Activated T-cell treated with anti-CD3 and anti-CD28 coated beads, Interleukin-2, amount 50 U/mL, for 48 hours (primary cell): ENCODE data around the gene NDUFA11.

ENCODE experiments used
- DNase-seq, 2 experiments: peaks; one replicate each; pipeline ENCODE4 v3.0.0-alpha.2; 2020

Gene NDUFA11

DNA sequence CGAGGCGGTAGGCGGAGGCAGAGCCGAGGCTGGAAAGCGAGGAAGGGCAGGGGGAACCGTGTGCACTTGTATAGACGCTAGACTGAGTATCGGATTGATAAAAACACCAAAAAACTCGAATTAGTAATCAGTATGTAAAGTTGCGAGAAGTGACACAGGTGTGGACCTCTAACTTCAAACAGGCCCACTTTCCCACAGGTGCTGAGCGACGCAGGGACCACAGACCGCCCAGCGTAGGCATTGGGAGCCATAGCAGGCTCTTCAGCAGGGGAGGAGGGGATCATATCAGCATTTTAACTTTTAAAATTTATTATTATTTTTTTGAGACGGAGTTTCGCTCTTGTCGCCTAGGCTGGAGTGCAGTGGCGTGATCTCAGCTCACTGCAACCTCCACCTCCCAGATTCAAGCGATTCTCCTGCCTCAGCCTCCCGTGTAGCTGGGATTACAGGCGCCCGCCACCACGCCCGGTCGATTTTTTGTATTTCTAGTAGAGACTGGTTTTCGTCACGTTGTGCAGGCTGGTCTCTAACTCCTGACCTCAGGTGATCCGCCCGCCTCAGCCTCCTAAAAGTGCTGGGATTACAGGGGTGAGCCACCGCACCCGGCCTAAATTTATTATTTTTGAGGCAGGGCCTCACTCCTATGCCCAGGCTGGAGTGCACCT is 1.7 kb upstream of the NDUFA11 start:
- no peak for DNase-seq

DNA sequence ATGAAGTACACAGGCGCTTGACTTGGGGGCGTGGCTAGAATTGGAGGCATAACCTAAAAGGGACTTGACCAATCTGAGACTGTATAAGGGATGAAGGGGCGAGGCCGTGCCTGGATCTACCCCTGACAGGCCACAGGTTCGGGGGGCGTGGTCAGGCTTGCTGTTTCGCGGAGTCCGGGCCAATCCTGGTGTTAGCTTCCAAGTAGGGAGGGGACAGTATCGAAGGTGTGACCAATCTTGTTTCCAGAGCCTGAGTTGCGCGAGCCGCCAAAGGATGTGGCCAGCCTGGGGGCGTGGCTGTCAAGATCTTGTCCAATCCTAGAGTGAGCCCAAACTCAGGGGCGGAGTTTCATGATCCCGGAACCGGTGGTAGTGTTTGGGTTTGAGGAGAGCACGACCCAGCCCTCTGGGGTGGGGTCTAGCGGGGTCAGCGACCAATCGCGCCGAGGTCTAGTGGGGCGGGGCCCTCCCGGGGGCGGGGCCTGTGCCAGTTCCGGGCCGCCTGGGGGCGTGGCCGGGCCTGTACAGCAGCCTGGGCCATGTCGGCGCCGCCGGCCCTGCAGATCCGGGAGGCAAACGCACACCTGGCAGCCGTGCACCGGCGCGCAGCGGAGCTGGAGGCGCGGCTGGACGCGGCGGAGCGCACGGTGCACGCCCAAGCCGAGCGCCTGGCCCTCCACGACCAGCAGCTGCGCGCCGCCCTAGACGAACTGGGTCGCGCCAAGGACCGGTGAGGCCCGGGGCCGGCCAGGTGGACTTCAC is 943 bp upstream of the NDUFA11 start, which contains the start of gene VMAC:
Gene VMAC (plus strand): TSS at position 521 of the 762 bp plus-strand sequence. CDS start 19 bp downstream, at position 540.
- DNase-seq = peak; percentile 99 to 100

DNA sequence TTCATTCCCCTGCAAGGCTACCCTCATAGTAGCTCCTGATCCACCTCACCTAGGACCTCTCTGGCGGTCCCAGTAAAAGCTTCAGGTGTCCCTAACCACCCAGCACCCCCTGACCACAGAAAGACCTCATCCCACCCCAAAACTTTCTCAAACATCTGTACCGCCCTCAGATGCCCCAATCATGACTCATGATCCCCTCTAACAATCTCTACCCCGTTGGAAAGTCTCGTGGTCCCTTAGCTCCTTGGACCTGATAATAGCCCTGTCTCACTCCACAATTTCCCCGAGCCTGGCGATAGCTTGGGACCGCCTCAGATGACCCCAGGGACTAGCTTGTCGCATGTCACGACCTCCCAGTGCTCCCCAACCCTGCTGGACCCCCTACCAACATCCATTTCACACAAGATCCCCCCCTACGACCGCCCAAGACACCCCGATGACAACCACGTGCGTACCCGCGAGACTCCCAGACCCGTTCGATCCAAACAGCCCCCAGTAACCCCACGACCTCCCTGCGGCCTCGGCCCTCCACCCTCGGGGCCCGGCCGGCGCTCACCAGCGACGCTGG is 450 bp downstream of the NDUFA11 start:
- DNase-seq = peak; percentile 46 to 50

DNA sequence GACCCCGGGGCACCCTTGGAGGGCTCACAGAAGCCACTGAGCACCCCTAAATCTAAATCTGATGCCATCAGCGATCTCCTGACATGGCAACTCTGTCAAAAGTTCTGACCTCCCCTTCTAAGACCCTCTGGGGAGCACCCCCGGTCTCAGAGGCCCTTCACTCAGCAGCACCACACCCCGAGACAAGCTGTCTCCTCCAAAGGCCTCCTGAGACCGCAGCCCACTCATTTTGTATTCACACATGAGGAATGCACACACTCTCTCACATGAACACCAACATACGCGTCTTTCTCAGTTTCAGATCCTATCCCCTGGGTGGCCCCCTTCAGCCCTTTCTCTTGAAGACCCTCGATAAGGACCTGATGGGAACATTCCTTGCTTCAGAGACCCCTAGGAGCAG is 2.6 kb downstream of the NDUFA11 start:
- no peak for DNase-seq

DNA sequence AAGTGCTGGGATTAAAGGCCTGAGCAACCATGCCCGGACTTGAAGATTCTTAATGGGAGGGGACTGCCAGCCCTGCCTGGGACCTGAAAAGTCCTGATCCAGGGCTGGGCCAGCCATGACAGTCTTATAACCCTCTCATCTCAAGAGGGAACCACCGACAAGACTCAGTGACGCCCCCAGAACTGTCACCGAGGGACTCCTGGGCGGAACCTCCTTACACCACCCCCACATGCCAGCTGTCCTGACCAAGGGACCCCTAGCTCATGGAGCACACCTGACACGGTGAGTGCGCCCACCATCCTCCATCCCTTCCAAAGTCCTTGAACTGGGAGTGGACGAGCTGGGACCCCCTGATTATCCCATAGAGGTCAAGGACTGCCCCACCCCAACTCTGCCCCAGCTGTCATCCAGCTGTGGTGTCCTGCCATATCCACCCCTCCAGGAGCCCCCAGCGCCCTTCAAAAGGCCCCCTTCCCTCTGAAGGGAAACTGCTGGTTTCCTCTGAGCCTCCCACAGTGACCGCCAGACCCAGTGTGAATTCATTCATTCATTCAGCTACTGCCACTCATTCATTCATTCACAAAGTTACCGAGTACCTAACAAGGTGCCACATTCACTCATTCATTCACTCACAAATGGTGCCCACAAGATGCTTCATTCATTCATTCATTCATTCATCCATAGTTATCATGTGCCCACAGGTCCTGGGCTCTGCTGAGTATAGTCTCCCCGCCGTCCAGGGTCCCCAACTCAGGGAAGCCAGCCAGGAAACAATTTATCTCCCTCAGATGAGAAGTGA is 3.7 kb downstream of the NDUFA11 start:
- DNase-seq = no peak

DNA sequence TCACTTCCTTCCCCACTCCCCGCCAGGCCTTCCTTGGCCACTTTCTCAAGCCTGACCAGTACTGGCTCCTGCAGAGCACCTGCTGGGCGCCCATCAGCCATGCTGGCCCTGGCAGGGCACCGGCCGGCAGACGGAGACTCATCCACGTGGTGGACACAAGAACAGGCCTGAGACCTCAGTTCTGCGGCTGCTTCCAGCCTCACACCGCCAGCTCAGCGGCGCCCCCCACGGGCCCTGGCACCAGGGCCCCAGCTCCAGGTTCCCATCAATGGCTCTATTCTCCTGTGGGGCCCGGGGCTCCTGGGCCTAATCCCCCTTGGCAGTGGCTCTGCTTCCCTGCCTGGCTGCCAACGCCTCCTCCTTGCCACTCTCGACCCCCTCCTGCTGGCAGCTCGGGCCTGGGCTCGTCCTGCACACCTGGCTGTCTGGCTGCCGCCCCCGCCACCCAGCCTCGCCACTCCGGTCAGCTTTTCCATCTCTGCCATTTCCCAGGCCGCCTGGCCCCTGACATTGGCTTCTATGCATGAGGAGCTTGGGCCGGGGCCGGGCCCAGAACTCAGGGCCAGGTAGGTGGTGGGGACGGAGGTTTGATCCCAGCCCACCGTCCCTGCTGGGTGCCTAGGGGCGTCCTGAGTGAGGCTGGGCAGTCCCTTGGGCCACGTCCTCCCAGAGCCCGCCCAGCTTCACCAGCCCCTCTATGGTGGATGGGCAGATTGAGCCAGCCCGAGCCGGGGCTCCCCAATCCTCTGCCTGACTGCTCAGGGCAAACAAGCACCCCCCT is 6.2 kb downstream of the NDUFA11 start:
- no peak for DNase-seq

DNA sequence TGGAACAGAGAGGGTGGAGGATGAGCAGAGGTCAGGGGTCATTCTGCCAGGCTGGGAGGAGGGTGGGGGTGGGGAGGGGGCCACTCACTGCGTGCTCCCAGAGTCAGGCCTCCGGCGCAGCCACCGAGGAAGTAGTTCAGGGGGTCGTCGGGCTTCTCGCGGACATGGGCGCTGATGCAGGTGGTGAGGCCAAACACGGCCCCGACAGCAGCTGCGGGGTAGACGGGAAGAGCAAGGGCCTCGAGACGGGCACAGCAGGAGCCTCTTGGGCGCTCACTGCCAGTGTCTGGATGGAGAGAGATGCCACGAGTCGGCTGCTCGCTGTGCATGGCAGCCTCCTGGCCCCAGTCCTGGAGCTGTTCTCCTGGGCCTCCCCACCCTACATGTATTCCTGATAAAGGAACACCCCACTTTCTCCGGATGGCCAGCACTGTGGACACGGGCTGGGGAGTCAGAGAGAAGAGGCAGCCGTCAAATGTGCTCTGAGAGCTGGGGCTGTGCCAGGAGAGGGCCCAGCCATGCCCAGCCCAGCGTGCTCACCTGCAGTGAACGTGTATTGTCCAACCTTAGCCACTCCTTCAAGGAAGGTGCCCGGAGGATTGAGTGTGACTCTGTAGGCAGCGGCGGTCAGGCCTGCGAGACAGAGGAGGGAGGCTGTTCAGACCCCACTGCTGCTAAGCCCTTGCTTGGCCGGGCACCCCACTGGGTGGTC is 7.1 kb downstream of the NDUFA11 start:
- no peak for DNase-seq

DNA sequence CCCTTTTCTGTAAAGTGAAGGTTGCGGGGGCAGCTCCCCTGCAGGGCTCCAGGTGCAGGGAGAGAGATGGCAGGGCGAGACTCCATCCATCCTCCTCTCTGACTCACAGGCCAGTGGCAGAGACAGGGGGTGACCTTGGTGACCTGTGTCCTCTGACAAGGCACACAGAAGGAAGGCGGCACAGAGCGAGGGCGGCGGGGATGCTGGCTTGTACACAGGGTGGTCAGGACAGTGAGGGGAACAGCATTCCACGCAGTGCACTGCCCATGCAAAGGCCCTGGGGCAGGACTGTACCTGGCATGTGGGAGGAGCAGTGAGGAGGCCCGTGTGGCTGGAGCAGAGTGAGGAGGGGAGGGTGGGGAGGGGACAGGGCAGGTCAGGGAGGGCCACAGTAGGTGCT is 7.7 kb downstream of the NDUFA11 start:
- DNase-seq = no peak

DNA sequence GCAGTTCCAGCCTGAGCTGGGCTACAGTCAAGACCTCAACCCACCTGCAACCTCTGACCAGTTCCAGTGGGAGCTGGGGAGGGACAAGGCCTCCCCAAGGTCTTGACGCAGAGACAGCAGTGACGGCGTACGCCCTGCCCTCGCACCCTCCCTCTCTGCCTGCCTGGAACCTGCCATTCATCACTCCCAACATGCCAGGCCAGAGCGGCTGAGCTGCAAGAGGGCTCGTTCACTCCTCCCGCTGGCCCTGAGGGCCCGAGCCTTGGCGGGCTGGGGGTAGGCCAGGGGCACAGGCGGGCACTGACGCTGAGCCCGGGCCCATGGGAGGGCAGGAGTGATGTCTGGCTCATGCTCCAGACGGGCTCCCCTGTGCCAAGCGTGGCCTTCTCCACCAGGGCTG is 8.2 kb downstream of the NDUFA11 start:
- DNase-seq = no peak

DNA sequence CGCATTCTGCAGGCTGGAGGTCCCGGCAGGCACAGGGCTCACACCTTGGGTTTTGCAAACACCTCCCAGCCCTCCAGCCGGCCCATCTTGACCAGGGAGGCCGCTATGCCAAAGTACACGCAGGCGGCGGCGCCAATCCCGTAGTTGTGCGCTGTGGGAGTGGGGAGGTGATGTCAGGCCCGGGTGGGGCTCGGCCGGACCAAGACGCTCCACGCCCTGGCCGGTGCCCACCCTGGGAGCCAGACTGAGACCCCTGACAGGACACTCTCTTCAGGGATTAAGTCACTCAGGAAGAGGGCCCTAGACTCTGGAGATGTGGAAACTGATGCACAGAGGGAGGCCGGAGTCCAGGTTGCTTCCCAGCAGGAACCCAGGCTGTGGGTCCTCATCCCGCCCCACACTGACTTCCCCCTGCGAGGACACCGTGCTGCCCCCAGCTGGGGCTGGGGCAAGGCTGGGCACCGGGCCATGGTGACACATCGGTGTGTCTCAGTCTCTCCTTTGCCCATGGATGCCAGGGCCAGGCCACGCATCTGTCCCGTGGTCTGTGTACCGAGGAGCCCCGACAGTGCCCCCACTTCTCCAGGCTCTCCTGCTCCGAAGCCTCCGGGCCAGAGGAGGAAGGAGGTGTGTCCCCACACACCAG is 8.8 kb downstream of the NDUFA11 start:
- DNase-seq = no peak

DNA sequence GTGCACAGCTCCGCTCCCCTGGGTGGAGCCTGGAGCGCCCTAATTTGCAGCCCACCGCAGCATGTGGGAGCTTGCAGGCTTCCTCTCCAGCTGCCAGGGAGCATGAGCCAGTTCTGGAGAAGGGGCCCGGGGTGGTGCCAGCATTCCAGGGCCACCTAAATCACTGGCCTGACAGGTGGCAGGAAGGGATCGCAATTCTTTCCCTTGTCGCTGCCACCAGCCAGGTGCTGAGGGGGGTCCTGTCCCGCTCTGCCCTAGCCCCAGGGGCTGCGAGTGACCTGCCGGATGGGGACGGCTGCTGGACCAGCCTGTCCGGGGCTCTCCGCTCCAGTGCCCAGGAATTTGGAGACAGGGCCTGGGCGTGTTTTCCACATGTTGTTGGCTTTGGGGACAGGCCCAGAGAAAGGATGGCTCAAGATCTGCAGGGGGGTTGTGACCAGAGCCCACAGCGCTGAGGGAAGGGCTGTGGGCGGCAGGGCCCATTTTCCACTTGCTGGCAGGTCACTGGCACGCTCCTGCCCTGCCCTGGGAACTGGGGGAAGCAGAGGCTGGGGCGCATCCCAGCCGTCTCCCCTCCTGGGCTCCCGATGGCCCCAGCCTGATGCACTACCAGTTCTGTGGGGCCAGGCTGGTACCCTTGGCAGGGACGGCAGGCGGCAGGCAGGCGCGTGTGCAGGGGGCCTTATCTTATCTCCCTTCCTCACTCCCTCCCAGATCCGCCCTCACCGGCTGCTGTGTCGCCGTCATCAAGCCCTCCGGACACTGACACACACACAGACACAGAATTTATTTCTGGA is 9.5 kb downstream of the NDUFA11 start:
- DNase-seq = no peak

DNA sequence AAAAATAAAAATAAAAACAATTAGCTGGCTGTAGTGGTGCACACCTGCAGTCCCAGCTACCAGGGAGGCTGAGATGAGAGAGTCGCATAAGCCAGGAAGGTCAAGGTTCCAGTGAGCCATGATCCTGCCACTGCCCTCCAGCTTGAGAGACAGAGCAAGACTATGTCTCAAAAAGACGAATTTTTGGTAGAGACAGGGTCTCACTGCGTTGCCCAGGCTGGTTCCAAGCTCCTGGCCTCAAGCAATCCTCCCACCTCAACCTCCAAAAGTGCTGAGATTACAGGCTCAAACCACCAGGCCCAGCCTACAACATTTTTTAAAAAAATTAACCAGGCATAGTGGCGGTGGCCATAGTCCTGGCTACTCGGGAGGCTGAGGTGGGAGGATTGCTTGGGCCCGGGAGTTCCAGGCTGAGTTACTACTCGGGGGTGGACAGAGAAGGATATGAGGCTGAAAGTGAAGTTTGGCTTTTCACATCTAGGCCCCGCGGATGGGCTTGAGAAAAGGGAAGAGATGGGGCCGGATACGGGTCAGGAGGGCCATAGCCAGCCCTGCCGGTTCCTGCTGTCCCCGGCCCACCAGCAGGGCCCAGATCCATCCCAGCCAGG is 10.2 kb downstream of the NDUFA11 start:
- no peak for DNase-seq

DNA sequence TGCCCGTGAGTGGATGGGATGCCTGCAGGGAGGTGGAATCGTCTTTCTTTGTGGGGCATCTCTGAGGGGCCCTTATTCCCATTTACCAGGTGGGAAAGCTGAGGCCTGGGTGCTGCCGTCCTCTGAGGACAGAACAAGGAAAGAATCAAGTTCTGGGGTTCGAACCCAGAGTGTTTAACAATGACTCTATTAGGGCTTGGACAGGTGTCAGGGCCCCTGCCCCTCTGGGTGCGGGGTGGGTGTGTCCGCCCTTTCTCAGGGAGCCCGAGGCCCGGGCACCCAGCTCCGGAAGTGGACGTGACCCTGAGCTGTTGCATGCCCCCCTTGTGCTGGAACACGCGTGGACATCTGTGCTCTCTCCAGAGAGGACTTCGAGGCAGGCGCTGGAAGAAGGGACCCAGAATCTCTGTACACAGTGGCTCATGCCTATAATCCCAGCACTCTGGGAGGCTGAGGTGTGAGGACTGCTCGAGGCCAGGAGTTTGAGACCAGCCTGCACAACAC is 10.8 kb downstream of the NDUFA11 start:
- DNase-seq = no peak

DNA sequence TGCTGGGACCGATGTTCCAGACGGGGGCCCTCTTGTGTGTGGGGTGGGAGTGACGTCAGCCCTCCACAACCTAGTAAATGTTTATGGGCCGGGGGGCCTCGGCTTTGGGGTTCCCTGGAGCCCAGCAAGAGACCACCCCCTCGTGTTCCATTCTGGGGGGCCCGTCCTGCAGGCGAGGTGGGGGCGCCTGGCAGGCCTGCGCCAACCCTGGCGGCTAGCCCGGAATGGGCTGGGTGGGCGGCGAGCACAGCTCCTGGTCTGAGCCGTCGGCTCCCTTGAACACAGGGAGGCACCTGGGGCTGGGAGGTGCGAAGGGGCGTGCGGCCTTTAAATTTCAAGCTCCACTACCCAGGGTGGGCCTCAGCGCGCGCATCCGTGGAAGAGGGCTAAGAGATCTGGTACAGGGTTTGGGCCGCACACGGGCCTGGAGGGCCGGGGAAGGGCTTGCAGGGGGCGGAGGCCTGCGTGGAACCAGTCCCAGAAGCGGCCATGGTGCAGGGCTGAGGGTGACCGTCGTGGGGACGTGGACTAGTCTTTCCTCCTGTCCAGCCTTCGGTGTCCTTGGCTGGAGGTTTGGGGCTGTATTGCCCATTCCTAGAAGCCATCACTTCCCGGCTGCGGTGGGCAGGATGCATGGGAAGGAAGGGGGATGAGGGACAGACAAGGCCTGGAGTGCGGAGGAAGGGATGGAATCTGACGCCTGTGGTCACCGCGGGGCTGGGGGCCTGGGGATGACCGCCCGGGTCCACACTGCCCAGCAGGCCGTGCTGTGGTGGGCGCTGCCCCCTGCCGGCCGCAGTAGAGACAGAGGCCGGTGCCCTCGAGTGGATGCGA is 11.4 kb downstream of the NDUFA11 start:
- peak; percentile 53 to 57 for DNase-seq

DNA sequence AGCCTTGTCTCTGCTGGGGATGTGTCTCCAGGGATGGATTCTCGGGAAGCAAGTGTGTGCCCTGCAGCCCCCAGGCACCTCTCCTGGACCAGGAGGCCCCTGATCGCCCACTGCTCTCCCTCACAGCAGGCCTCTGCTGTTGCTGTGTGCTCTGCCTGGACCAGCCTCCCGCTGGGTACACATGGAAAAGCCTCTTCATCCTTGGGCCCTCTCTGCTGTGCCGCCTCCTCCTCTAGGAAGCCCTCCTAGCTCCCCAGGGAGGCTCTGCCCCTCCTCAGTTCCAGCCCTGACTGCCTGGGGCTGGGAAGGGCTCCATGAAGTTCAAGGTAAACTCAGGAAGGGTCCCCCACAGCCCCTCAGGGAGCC is 12.0 kb downstream of the NDUFA11 start:
- peak in 1 of 2 experiments; percentile 36 for DNase-seq

DNA sequence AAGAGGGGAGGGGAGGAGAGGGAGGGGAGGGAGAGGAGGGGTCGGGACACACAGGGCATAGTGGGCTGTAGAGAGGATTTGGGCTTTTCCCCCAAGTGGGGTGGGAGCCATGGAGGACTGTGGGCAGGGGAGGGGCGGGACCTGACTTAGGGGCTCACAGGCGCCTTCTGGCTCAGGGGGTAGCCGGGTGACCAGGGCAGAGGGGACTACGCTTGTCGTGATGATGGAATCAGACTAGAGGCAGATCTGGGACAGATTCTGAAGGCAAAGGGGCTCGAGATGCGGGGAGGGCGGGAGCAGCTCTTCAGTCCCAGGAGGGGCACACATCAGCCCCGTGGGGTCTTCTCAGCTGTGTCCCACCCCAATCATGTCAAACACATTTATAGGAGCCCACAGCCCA is 13.5 kb downstream of the NDUFA11 start:
- no peak for DNase-seq

DNA sequence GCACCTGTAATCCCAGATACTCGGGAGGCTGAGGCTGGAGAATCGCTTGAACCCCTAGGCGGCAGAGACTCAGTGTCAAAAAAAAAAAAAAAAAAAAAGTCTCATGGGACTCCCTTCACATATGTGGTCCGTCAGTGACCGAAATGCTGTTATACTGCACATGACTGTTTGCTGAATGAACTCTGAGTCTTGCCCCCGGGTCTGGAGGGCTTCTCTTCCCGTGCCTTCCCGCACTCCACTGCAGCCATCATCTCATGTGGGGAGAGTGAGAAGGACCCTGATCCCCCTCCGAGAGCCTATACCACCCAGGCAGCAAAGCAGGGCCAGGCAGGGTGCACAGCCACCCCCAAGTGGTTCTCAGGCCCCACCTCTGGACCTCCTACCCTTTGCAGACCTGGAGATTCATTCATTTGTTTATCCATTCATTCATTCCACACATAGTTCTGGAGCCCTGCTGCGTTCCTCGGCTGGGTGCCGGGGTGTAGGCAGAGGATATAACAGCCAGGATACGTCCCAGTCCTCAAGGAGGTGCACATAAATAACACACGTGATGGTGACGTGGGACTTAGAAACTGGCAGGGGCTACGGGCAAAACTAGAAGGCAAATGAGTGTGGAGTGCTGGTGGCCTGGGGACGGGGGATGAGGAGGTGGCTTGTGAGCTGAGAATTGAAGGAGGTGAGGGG is 14.2 kb downstream of the NDUFA11 start:
- no peak for DNase-seq
